SK-N-SH (cell line): ENCODE data around the gene ARHGAP42.

Experiments
- CHD2 ChIP-seq: fragments of 150-350 bp; IDR thresholded peaks from 2 replicates; pipeline ENCODE4 v1.6.1; 2018; ENCODE audit warnings: low read length; ENCODE audit not compliant: partially characterized antibody
- FOXM1 ChIP-seq: IDR thresholded peaks from 2 replicates; pipeline ENCODE4 v1.4.0; 2012; ENCODE audit warnings: low read depth, mild to moderate bottlenecking
- GABPA ChIP-seq: IDR thresholded peaks from 2 replicates; pipeline ENCODE4 v1.4.0; 2012; ENCODE audit warnings: low read depth, mild to moderate bottlenecking
- JUND ChIP-seq: IDR thresholded peaks from 2 replicates; pipeline ENCODE4 v1.4.0; 2012
- MXI1 ChIP-seq: IDR thresholded peaks from 2 replicates; pipeline ENCODE4 v1.6.1; 2012; ENCODE audit warnings: mild to moderate bottlenecking, low read depth, low read length, improper control_type of control experiment
- RCOR1 ChIP-seq: fragments of 150-350 bp; IDR thresholded peaks from 2 replicates; pipeline ENCODE4 v1.6.1; 2017; ENCODE audit warnings: antibody characterized with exemption, low read length
- RXRA ChIP-seq: IDR thresholded peaks from 2 replicates; pipeline ENCODE4 v1.4.0; 2012; ENCODE audit warnings: low read depth, mild to moderate bottlenecking, borderline replicate concordance
- SIN3A ChIP-seq: IDR thresholded peaks from 2 replicates; pipeline ENCODE4 v1.6.1; 2012; ENCODE audit warnings: low read depth, mild to moderate bottlenecking, low read length, moderate library complexity, borderline replicate concordance
- SMC3 ChIP-seq: IDR thresholded peaks from 2 replicates; pipeline ENCODE4 v1.6.1; 2012; ENCODE audit warnings: low read depth, low read length, improper control_type of control experiment
- TAF1 ChIP-seq: IDR thresholded peaks from 2 replicates; pipeline ENCODE4 v1.6.1; 2012; ENCODE audit warnings: low read depth, mild to moderate bottlenecking, low read length, moderate library complexity, borderline replicate concordance
- TCF12 ChIP-seq: IDR thresholded peaks from 2 replicates; pipeline ENCODE4 v1.4.0; 2012
- TEAD4 ChIP-seq: IDR thresholded peaks from 2 replicates; pipeline ENCODE4 v1.4.0; 2012; ENCODE audit warnings: mild to moderate bottlenecking, borderline replicate concordance; ENCODE audit not compliant: insufficient read depth
- TF ChIP-seq, protein P1 (sequence below): fragments of 200-600 bp; sonication (generic); IDR thresholded peaks from 2 replicates; pipeline ENCODE4 v1.6.1; 2017; ENCODE audit warnings: antibody characterized with exemption, mild to moderate bottlenecking, moderate library complexity
- TF ChIP-seq, protein P2 (sequence below): fragments of 150-350 bp; IDR thresholded peaks from 2 replicates; pipeline ENCODE4 v1.6.1; 2017; ENCODE audit warnings: antibody characterized with exemption, low read length, low read depth, borderline replicate concordance

DNA sequence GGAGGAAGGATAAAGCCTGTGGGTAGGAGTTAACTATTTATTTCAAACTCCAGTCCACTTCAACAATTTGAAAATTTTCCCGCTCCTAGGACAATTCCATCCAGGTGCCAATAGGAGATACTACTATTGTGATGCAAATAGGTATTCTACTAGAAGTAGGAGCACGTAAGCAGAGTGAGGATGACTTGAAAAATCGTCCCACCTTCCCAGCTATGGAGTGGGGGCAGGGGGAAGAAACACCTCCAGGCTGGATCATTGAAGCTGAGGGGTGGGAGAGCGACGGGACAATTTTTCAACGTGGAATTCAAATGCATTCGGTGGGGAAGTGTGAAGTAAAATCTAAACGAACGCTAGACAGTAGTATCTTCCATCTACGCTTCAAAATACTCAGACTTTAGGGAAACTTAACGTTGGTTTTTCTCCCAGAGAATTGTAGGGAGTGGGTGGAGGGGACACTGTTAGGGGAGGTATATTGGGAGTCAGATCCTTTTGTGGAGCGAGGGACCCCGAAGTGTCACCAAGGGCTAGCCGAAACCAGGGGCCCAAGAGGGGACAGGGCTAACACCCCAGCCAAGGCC lies 523 bp upstream of the ARHGAP42 start:
- TF ChIP-seq, protein P1, sequence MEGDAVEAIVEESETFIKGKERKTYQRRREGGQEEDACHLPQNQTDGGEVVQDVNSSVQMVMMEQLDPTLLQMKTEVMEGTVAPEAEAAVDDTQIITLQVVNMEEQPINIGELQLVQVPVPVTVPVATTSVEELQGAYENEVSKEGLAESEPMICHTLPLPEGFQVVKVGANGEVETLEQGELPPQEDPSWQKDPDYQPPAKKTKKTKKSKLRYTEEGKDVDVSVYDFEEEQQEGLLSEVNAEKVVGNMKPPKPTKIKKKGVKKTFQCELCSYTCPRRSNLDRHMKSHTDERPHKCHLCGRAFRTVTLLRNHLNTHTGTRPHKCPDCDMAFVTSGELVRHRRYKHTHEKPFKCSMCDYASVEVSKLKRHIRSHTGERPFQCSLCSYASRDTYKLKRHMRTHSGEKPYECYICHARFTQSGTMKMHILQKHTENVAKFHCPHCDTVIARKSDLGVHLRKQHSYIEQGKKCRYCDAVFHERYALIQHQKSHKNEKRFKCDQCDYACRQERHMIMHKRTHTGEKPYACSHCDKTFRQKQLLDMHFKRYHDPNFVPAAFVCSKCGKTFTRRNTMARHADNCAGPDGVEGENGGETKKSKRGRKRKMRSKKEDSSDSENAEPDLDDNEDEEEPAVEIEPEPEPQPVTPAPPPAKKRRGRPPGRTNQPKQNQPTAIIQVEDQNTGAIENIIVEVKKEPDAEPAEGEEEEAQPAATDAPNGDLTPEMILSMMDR, result no peak
- TF ChIP-seq, protein P2, sequence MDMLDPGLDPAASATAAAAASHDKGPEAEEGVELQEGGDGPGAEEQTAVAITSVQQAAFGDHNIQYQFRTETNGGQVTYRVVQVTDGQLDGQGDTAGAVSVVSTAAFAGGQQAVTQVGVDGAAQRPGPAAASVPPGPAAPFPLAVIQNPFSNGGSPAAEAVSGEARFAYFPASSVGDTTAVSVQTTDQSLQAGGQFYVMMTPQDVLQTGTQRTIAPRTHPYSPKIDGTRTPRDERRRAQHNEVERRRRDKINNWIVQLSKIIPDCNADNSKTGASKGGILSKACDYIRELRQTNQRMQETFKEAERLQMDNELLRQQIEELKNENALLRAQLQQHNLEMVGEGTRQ, result no peak
- no peak for TF ChIP-seq FOXM1
- no peak for TF ChIP-seq GABPA
- no peak for TF ChIP-seq TAF1
- no peak for TF ChIP-seq MXI1
- TF ChIP-seq RCOR1, result no peak
- no peak for TF ChIP-seq SMC3
- no peak for TF ChIP-seq SIN3A
- no peak for TF ChIP-seq CHD2
- TF ChIP-seq TEAD4, result no peak
- TF ChIP-seq TCF12, result no peak
- no peak for TF ChIP-seq JUND
- no peak for TF ChIP-seq RXRA
